Stimulated activated naive B cell treated with anti-CD40 and anti-IgM and Interleukin-4, amounts not matched to agents 10 μg/mL and 1 μg/mL and 100 μg/mL, for 72 hours (primary cell): ENCODE results near the gene CFAP91.
"Not testable (repeated sequence)": the region's sequence is repeated elsewhere in the genome, so short reads cannot be mapped to it uniquely, and the experiment has no call there.

Experiments
- ATAC-seq, 2 donors: fragments of 150-1000 bp; cut with Tn5 transposase; replicated peaks; 2 replicates each; pipeline ENCODE4 v1.10.0; 2021; ENCODE audit warnings: moderate library complexity in 1 of 2
- DNase-seq: peaks from one replicate; pipeline ENCODE4 v3.0.0; 2021
- H3K27ac Mint-ChIP-seq: one replicate; pipeline ENCODE4 v1.8.0; 2022; ENCODE audit warnings: mild to moderate bottlenecking, mixed read lengths
- H3K27me3 Mint-ChIP-seq, 2 donors: one replicate each; pipeline ENCODE4 v1.8.0; 2022; ENCODE audit warnings: mixed read lengths in 2 of 2
- H3K36me3 Mint-ChIP-seq, 2 donors: one replicate each; pipeline ENCODE4 v1.8.0; 2022; ENCODE audit warnings: mixed read lengths in 2 of 2, mild to moderate bottlenecking in 1 of 2
- H3K4me1 Mint-ChIP-seq, 2 donors: one replicate each; pipeline ENCODE4 v1.8.0; 2022; ENCODE audit warnings: mixed read lengths in 2 of 2, mild to moderate bottlenecking in 1 of 2
- H3K4me3 Mint-ChIP-seq, 2 donors: one replicate each; pipeline ENCODE4 v1.8.0; 2022; ENCODE audit warnings: mild to moderate bottlenecking in 2 of 2, mixed read lengths in 2 of 2, moderate library complexity in 1 of 2
- H3K9me3 Mint-ChIP-seq, 2 donors: one replicate each; pipeline ENCODE4 v1.8.0; 2022; ENCODE audit warnings: mixed read lengths in 2 of 2, mild to moderate bottlenecking in 1 of 2

The CFAP91 gene

GRCh38 chr3:119669906-119670570 is 32.8 kb upstream of the CFAP91 start:
- DNase-seq, result no peak

DNA sequence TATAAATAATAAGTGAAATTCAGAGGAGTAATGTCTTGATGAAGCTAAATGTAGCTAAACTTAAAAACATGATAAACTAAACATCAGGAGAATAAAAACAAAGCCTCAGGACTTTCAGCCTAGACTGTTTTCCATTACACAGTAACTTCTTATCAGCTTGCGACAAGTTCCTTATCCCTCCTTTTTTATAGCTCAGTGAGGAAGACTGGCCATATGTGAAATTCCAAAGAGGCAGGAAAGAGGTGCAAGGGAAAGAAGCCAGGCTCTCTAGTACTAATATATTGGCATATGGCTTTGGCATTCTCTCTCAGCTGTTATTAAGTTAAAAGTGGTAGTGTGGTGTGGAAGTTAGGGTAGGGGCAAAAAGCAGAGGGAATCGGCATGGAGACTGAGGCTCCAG is 30.0 kb upstream of the CFAP91 start:
- DNase-seq, result no peak
- no peaks in the 10 kb centered on the region for H3K9me3 Mint-ChIP-seq
- H3K27me3 Mint-ChIP-seq, result no peaks in the 10 kb centered on the region
- no peak for ATAC-seq
- H3K36me3 Mint-ChIP-seq, result peaks cover 30 to 56% of the 10 kb centered on the region in 2 donors
- no peak overlapping the region for H3K27ac Mint-ChIP-seq
- no peak overlapping the region for H3K4me3 Mint-ChIP-seq
- peaks cover 18 to 41% of the 10 kb centered on the region in 2 donors for H3K4me1 Mint-ChIP-seq

More at GRCh38 chr3:119669906-119670570, 32.8 kb upstream of the CFAP91 start:
- Mint-ChIP-seq H3K4me3 (no peak overlapping the region), H3K27me3 (no peaks in the 10 kb centered on the region), H3K27ac (peak overlapping the region; percentile 62), H3K9me3 (no peaks in the 10 kb centered on the region), H3K4me1 (peaks cover 17 to 36% of the 10 kb centered on the region in 2 donors), H3K36me3 (peaks cover 28 to 59% of the 10 kb centered on the region in 2 donors)
- no peak for ATAC-seq

DNA sequence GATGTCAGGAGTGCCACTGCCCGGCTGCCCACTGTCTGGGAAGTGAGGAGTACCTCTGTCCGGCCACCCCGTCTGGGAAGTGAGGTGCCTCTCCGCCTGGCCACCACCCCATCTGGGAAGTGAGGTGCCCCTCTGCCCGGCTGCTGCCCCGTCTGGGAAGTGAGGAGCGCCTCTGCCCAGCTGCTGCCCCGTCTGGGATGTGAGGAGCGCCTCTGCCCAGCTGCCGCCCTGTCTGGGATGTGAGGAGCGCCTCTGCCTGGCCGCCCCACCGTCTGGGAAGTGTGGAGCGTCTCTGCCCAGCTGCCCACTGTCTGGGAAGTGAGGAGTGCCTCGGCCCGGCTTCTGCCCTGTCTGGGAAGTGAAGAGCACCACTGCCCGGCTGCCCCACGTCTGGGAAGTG is 28.9 kb upstream of the CFAP91 start:
- H3K4me1 Mint-ChIP-seq, result peaks cover 18 to 40% of the 10 kb centered on the region in 2 donors
- H3K4me3 Mint-ChIP-seq, result peak overlapping the region in 1 of 2 donors; percentile 16

DNA sequence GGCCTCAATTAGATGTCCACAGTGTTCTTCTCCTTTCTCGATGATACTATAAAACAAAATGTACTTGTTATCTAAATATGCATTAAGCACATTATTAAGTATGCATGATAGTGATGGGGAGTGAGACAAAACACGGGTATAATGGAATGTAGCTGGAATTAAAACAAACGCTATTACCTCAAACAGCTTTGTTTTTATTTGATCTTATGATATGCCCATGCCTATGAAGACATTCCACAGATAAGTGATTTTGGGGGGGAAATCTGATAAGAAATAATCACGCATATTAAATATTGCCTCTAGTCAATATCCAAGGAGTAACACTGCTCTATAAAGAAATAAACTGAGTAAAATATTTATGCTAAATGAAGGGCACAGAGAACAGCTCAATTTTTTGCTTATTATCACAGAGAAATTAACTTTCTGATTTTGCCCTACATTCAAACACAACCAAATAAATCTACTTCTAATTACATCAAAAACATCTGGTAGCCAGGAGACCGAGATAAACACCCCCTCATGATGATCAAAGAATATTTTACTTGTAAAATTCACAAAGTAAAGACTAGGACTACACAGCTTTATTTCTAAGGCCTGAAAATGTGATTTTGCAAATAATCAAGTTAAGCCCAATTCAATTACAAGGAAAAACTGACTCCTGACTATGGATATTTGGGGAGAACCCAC is 27.5 kb upstream of the CFAP91 start:
- H3K9me3 Mint-ChIP-seq, result no peaks in the 10 kb centered on the region
- H3K27me3 Mint-ChIP-seq, result no peaks in the 10 kb centered on the region
- peak overlapping the region; percentile 98 for H3K27ac Mint-ChIP-seq
- peak overlapping the region; percentile 93 to 94 for H3K4me3 Mint-ChIP-seq
- H3K4me1 Mint-ChIP-seq, result peaks cover 14 to 35% of the 10 kb centered on the region in 2 donors
- ATAC-seq, result no peak
- no peak for DNase-seq
- H3K36me3 Mint-ChIP-seq, result peaks cover 22 to 46% of the 10 kb centered on the region in 2 donors

More for the DNA sequence above, 28.9 kb upstream of the CFAP91 start:
- DNase-seq, result no peak
- H3K27ac Mint-ChIP-seq, result peak overlapping the region; percentile 25
- H3K9me3 Mint-ChIP-seq, result no peaks in the 10 kb centered on the region
- H3K36me3 Mint-ChIP-seq, result peaks cover 29 to 52% of the 10 kb centered on the region in 2 donors
- no peaks in the 10 kb centered on the region for H3K27me3 Mint-ChIP-seq
- no peak for ATAC-seq

- H3K4me1 Mint-ChIP-seq, result peaks cover 13 to 28% of the 10 kb centered on the region in 2 donors
- DNase-seq (no peak), ATAC-seq (no peak)
- H3K27me3 Mint-ChIP-seq, result no peaks in the 10 kb centered on the region
- H3K27ac Mint-ChIP-seq, result peak overlapping the region; percentile 98
- peak overlapping the region; percentile 93 to 94 for H3K4me3 Mint-ChIP-seq
- H3K9me3 Mint-ChIP-seq, result no peaks in the 10 kb centered on the region
- peaks cover 17 to 39% of the 10 kb centered on the region in 2 donors for H3K36me3 Mint-ChIP-seq
Measured at GRCh38 chr3:119676020-119676419, 26.8 kb upstream of the CFAP91 start.

GRCh38 chr3:119676771-119677640 is 25.8 kb upstream of the CFAP91 start, which contains the start of gene COX17:
Gene COX17 (minus strand): TSS chr3:119677406. CDS start chr3:119677310, 96 bp downstream.
- peak within 1 kb of the TSS; percentile 98 for H3K27ac Mint-ChIP-seq
- peak; percentile 90 to 92 for ATAC-seq

DNA sequence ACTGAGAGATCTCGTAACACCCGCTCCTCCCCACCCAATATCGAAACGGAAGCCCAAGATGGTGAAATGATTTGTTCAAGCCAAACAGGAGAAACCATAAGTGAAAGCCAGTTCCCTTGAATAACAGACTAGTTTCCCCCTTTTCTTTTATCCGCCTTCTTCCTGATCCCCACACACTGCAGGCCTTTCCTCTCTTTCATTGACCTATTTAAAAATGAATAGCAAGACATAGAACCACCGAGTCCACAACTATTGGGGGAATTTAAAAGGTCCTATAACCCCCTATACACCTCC is 25.2 kb upstream of the CFAP91 start:
- DNase-seq (no peak), ATAC-seq (peak in 1 of 2 donors; percentile 1)
- Mint-ChIP-seq H3K4me3 (peak overlapping the region; percentile 93 to 94), H3K27ac (peak overlapping the region; percentile 98), H3K9me3 (no peaks in the 10 kb centered on the region), H3K27me3 (no peaks in the 10 kb centered on the region), H3K4me1 (peaks cover 13 to 26% of the 10 kb centered on the region in 2 donors), H3K36me3 (peaks cover 16 to 31% of the 10 kb centered on the region in 2 donors)

More at GRCh38 chr3:119676771-119677640, 25.8 kb upstream of the CFAP91 start, which contains the start of gene COX17:
- DNase-seq, result peak; percentile 95
- no peaks in the 10 kb centered on the region for H3K27me3 Mint-ChIP-seq
- peaks cover 16 to 34% of the 10 kb centered on the region in 2 donors for H3K36me3 Mint-ChIP-seq
- peaks cover 13 to 26% of the 10 kb centered on the region in 2 donors for H3K4me1 Mint-ChIP-seq
- H3K9me3 Mint-ChIP-seq, result no peaks in the 10 kb centered on the region
- peak within 1 kb of the TSS; percentile 93 to 94 for H3K4me3 Mint-ChIP-seq

DNA sequence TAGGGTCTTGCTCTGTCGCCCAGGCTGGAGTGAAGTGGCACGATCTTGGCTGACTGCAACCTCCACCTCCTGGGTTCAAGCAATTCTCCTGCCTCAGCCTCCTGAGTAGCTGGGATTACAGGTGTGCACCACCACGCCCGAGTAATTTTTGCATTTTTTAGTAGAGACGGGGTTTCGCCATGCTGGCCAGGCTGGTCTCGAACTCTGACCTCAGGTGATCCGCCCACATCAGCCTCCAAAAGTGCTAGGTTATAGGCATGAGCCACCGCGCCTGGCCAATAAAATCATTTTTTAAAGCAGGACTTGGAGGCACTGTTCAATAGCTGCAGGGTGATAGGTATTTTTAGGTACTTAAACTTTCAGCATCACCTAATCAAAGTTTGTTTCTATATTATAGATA is 24.6 kb upstream of the CFAP91 start:
- H3K4me3 Mint-ChIP-seq, H3K27ac Mint-ChIP-seq, H3K27me3 Mint-ChIP-seq, H3K9me3 Mint-ChIP-seq, ATAC-seq, DNase-seq: not testable (repeated sequence)
- peaks cover 13 to 27% of the 10 kb centered on the region in 2 donors for H3K36me3 Mint-ChIP-seq
- peaks cover 11 to 26% of the 10 kb centered on the region in 2 donors for H3K4me1 Mint-ChIP-seq

DNA sequence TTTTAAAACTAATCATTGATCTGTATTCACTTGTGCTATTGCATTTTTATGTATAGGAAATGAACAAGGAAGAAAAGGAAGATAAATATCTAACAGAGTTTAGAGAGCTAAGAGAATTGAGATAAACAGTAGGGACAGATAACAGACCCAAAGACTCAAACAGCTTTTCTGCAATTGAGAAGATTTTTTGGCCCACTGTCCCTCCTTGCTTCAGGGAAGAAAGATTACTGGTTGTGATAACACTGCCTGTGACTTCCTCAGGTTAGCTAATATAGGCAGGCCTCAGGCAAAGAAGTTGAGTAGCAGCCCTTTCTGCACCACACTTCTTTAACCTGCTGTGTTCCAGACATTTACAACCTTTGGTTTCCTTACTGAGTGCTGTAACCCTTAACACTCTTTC is 22.9 kb upstream of the CFAP91 start:
- Mint-ChIP-seq H3K27ac (no peak overlapping the region), H3K27me3 (no peaks in the 10 kb centered on the region), H3K4me1 (peaks cover 10 to 26% of the 10 kb centered on the region in 2 donors), H3K4me3 (no peak overlapping the region), H3K36me3 (peaks cover 9 to 21% of the 10 kb centered on the region in 2 donors), H3K9me3 (no peaks in the 10 kb centered on the region)
- no peak for DNase-seq
- no peak for ATAC-seq

DNA sequence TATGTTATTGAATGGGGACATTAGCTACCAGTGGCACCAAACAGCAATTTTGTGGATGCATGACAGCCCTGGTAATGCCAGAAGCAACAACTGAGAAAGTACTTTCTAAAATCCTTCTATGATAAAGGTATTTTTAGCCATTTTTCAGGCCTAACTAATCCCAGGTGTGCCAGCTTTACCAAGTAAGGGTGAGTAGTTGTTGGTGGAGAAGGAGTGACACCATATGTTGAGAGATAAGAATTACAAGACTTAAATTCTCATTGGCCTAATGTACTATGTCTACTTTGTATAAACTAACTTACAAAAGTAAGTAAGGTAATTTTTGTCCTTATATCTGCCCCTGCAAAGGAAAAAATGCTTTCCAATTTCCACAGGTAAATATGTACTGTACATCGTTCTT is 21.5 kb upstream of the CFAP91 start:
- DNase-seq (no peak), ATAC-seq (no peak)
- peak overlapping the region; percentile 54 for H3K27ac Mint-ChIP-seq

GRCh38 chr3:119683421-119683820 is 19.4 kb upstream of the CFAP91 start:
- peaks cover 5% of the 10 kb centered on the region in 2 donors for H3K36me3 Mint-ChIP-seq
- peaks cover 4 to 6% of the 10 kb centered on the region in 2 donors for H3K9me3 Mint-ChIP-seq
- ATAC-seq (no peak), DNase-seq (no peak)
- no peak overlapping the region for H3K27ac Mint-ChIP-seq
- H3K27me3 Mint-ChIP-seq, result peaks cover 8 to 16% of the 10 kb centered on the region in 2 donors
- H3K4me3 Mint-ChIP-seq, result no peak overlapping the region
- H3K4me1 Mint-ChIP-seq, result no peaks in the 10 kb centered on the region

More for the DNA sequence above, 21.5 kb upstream of the CFAP91 start:
- H3K4me3 Mint-ChIP-seq, result no peak overlapping the region
- H3K27me3 Mint-ChIP-seq, result peaks cover 0 to 6% of the 10 kb centered on the region in 2 donors
- H3K9me3 Mint-ChIP-seq, result no peaks in the 10 kb centered on the region
- peaks cover 6 to 12% of the 10 kb centered on the region in 2 donors for H3K4me1 Mint-ChIP-seq
- H3K36me3 Mint-ChIP-seq, result peaks cover 4 to 8% of the 10 kb centered on the region in 2 donors

DNA sequence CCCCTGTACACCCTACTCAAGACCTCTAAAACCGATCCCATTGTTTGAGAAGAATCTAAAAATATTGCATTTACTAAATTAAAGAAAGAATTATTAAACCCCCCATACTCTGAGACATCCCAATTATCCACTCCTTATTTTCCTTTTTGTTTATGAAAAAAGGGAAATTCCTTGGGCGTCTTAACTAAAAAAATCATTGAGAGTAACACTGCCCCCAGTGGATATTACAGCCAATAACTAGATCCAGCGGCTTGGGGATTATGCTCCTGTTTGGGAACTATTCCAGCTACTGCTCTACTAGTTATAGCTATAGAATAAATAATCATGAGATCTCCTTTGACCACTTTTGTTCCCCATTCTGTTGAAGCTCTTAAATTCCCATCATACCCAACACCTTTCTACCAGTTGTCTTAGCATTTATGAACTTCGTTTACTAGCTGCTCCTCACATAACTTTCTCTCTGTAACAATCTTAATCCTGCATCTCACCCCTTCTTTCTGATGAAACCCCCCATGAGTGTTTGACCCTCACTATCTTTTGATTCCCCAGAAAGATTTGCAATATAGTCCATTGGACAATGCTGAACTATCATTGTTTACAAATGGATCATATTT is 12.7 kb upstream of the CFAP91 start:
- Mint-ChIP-seq H3K27ac (no peak overlapping the region), H3K27me3 (peaks cover 16 to 33% of the 10 kb centered on the region in 2 donors), H3K9me3 (peaks cover 4 to 6% of the 10 kb centered on the region in 2 donors), H3K36me3 (peaks cover 5% of the 10 kb centered on the region in 2 donors), H3K4me3 (no peak overlapping the region), H3K4me1 (peaks cover 0 to 3% of the 10 kb centered on the region in 2 donors)
- DNase-seq, result no peak
- ATAC-seq, result no peak

GRCh38 chr3:119695480-119695879 is 7.3 kb upstream of the CFAP91 start:
- DNase-seq, result no peak

More at GRCh38 chr3:119695480-119695879, 7.3 kb upstream of the CFAP91 start:
- Mint-ChIP-seq H3K27me3 (peaks cover 9 to 17% of the 10 kb centered on the region in 2 donors), H3K9me3 (peaks cover 0 to 5% of the 10 kb centered on the region in 2 donors), H3K4me1 (peaks cover 18 to 19% of the 10 kb centered on the region in 2 donors), H3K27ac (no peak overlapping the region), H3K4me3 (no peak overlapping the region), H3K36me3 (no peaks in the 10 kb centered on the region)
- ATAC-seq, result no peak
